Activated CD4-positive, alpha-beta T cell treated with anti-CD3 and anti-CD28 coated beads, Interleukin-2, amount 10 ng/mL, durations not matched to agents 24 days and 14 days (primary cell): Measurements from ENCODE around the gene CCDC86. TPM values are rescaled to one million over a fixed set of nuclear protein-coding genes. Genes with fewer than 3 reads are reported as not detected.

Source experiments
- DNase-seq: peaks from one replicate; pipeline ENCODE4 v3.0.0; 2022
- H3K27ac Mint-ChIP-seq: one replicate; pipeline ENCODE4 v1.8.0; 2022; ENCODE audit warnings: mild to moderate bottlenecking, mixed read lengths
- H3K27me3 Mint-ChIP-seq: one replicate; pipeline ENCODE4 v1.8.0; 2022; ENCODE audit warnings: mixed read lengths
- H3K36me3 Mint-ChIP-seq: one replicate; pipeline ENCODE4 v1.8.0; 2022; ENCODE audit warnings: low read depth, mild to moderate bottlenecking, mixed read lengths
- H3K4me1 Mint-ChIP-seq: one replicate; pipeline ENCODE4 v1.8.0; 2021; ENCODE audit warnings: mixed read lengths
- H3K4me3 Mint-ChIP-seq: one replicate; pipeline ENCODE4 v1.8.0; 2022; ENCODE audit warnings: mild to moderate bottlenecking, moderate library complexity, mixed read lengths
- H3K9me3 Mint-ChIP-seq: one replicate; pipeline ENCODE4 v1.8.0; 2021; ENCODE audit warnings: mixed read lengths
- intact Hi-C: fragments of 100-400 bp; cut with micrococcal nuclease; formaldehyde crosslinking; loops from one replicate; pipeline ENCODE4 v1.15.1; 2023
- total RNA-seq: library from RNA; stranded (reverse); gene quantifications from 2 replicates; pipeline ENCODE4 v1.2.3, GENCODE V29; 2022

The CCDC86 gene, protein sequence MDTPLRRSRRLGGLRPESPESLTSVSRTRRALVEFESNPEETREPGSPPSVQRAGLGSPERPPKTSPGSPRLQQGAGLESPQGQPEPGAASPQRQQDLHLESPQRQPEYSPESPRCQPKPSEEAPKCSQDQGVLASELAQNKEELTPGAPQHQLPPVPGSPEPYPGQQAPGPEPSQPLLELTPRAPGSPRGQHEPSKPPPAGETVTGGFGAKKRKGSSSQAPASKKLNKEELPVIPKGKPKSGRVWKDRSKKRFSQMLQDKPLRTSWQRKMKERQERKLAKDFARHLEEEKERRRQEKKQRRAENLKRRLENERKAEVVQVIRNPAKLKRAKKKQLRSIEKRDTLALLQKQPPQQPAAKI
- total RNA-seq = 90.0 and 91.3 TPM in 2 replicates

DNA sequence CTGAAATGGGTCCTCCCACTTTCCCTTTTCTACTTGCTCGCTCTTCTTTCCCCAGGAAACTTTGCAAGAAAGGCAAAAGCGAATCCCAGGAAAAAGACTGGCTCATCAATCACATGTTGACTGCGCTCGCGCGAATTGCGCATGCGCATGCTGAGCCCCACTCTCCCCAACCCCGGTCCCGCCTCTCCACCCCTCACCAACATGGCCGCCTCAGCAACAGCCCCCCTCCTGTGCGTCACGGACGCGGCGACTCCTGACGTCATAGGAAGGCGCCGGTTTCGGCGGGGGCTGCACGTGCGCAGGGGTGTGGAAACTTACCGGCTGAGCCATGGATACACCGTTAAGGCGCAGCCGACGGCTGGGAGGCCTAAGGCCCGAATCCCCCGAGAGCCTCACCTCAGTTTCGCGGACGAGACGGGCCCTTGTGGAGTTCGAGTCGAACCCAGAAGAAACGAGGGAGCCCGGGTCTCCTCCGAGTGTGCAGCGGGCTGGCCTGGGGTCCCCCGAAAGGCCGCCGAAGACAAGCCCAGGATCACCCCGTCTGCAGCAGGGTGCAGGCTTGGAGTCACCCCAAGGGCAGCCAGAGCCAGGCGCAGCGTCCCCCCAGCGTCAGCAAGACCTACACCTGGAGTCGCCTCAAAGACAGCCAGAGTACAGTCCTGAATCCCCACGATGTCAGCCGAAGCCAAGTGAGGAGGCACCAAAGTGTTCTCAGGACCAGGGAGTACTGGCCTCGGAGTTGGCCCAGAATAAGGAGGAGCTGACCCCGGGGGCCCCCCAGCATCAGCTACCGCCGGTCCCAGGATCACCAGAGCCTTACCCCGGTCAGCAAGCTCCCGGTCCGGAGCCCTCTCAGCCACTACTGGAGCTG, at the start of gene CCDC86:
CCDC86 (plus strand) TSS at position 317 of the 871 bp plus-strand sequence; CDS start at position 329, 12 bp downstream.
- Mint-ChIP-seq H3K4me3 (peak within 1 kb of the TSS; percentile 95), H3K27ac (peak within 1 kb of the TSS; percentile 95), H3K4me1 (peaks cover 36% of the 10 kb centered on the region), H3K36me3 (peaks cover 30% of the 10 kb centered on the region), H3K9me3 (peaks cover 3% of the 10 kb centered on the region), H3K27me3 (no peaks in the 10 kb centered on the region)
- intact Hi-C loops = loop anchor here (1.0 to 5.0 kb wide), 3 partner anchors 65 to 490 kb away; partner anchors contain the start of genes DDB1, PRPF19, TKFC and VPS37C
- DNase-seq = peak; percentile 100

DNA sequence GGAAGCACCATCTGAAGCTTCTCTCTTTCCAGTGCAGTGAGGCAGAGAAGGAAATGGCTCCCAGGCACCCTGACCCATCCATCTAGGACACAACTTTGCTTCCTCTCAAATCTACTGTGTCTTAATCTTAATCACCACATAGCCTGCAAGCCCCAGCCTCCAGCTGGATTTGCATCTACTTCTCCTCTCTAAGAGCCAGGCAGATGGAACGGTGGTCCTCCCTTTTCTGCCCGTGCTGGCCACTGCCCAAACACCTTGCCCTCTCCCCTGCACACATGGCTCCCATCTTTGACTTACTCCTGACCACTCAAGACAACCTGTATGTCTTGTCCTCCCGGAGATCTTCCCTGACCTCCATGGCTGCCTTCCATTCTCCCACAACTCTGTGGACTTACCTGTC, 49.4 kb upstream of the CCDC86 start:
- H3K36me3 Mint-ChIP-seq = no peaks in the 10 kb centered on the region
- no peaks in the 10 kb centered on the region for H3K4me1 Mint-ChIP-seq
- H3K4me3 Mint-ChIP-seq = no peak overlapping the region
- no peak for DNase-seq
- intact Hi-C loops = no loop called here
- no peak overlapping the region for H3K27ac Mint-ChIP-seq
- H3K27me3 Mint-ChIP-seq = no peaks in the 10 kb centered on the region
- H3K9me3 Mint-ChIP-seq = no peaks in the 10 kb centered on the region

DNA sequence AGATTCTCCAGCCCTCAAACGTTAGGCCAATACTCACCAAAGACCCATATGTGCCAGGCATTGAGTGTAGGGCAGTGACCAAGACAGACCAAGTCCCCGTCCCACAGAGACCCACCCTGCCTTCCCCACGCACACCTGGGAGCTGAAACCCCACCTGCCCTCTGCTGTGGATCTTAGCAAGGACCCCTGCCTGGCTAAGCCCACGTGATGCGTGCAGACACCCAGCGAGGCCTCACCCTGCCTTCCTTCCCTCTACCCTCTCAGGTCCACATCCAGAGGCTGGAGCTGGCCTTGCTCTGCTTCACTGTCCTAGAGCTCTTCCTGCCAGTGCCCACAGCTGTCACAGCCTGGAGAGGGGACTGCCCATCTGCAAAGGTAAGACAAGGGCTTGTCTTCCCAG, 46.6 kb upstream of the CCDC86 start:
- no peak overlapping the region for H3K27ac Mint-ChIP-seq
- DNase-seq = no peak
- H3K4me1 Mint-ChIP-seq = no peaks in the 10 kb centered on the region
- intact Hi-C loops = no loop called here
- H3K9me3 Mint-ChIP-seq = no peaks in the 10 kb centered on the region
- no peaks in the 10 kb centered on the region for H3K36me3 Mint-ChIP-seq
- H3K27me3 Mint-ChIP-seq = no peaks in the 10 kb centered on the region
- no peak overlapping the region for H3K4me3 Mint-ChIP-seq

DNA sequence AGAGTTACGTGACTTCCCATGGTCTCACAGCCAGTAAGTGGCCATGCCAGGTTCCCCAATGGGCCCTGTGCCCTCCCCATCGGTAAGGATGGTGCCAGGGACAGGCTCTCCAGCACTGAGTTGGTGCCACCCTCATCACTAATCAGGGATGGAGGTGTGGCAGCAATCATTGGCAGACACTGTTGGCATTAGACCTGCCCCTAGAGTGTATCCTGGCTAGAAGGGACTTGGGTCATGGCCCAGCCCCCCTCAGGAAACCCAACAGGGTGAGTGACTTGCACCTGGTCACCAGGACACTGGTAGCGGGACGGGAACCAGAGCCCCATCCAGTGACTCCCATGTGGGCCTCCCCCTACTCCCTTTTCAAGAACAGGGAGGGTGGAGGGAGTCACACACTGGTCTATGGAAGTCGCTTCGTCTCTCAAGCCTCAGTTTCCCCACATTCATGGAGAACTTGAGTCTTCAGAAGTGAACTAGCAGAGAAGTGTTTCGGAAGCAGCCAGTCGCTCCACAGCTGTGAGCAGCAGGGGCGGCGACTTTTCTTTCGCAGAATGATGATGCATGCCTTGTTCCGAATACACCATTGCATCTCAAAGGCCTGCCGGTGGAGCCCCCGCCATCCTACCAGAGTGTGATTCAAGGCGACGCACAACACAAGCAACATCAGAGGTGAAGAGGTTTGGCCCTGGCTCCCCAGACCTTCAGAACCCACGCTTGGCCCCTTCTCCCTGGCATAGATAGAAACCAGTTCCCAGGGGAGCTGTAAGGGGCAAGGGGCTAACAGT, 43.9 kb upstream of the CCDC86 start:
- H3K36me3 Mint-ChIP-seq = no peaks in the 10 kb centered on the region
- DNase-seq = no peak
- H3K27me3 Mint-ChIP-seq = peaks cover 6% of the 10 kb centered on the region
- H3K27ac Mint-ChIP-seq = no peak overlapping the region
- H3K4me1 Mint-ChIP-seq = no peaks in the 10 kb centered on the region
- H3K9me3 Mint-ChIP-seq = no peaks in the 10 kb centered on the region
- no peak overlapping the region for H3K4me3 Mint-ChIP-seq
- intact Hi-C loops = no loop called here

DNA sequence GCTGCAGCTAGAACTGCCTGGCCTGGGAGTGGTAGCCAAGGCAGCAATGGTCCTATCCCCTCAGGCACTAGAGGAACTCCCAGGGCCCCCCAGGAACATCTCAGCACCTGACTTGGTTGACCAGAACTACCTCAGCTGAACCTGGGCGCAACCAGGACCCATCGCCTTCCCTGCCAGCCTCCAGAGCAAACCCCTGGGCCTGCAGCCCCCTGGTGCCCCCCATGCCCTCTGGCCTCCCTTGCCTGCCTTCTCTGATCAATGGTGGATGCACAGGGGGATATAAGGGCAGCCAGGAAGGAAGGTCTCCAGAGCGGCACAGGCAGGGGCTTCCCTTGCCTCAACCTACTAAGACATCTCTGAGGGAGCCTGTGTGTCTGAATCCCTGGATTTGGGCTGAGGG, 43.3 kb upstream of the CCDC86 start:
- intact Hi-C loops = no loop called here
- peaks cover 8% of the 10 kb centered on the region for H3K27me3 Mint-ChIP-seq
- DNase-seq = no peak
- no peaks in the 10 kb centered on the region for H3K36me3 Mint-ChIP-seq
- H3K4me3 Mint-ChIP-seq = no peak overlapping the region
- no peak overlapping the region for H3K27ac Mint-ChIP-seq
- no peaks in the 10 kb centered on the region for H3K9me3 Mint-ChIP-seq
- no peaks in the 10 kb centered on the region for H3K4me1 Mint-ChIP-seq

DNA sequence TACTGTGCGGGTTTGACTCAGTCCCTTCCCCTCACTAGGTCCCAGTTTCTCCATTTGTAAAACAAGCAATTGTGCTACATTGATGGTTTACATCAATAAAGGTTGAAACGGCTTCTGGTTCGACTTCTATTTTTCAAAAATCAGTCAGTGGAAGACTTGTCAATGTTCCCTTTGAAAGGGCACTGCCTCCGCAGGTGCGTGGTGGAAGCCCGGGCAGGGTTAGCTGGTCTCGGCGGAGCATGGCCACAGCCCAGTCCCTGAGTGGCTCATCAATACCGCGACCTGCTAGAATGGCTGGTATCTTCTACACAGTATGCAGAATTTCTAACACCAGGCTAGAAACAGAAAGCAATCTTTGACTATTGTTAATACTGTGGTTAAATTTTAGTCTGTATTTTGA, 40.7 kb upstream of the CCDC86 start:
- H3K4me1 Mint-ChIP-seq = peaks cover 2% of the 10 kb centered on the region
- intact Hi-C loops = no loop called here
- no peaks in the 10 kb centered on the region for H3K36me3 Mint-ChIP-seq
- no peak for DNase-seq
- peaks cover 8% of the 10 kb centered on the region for H3K27me3 Mint-ChIP-seq
- no peak overlapping the region for H3K4me3 Mint-ChIP-seq
- no peaks in the 10 kb centered on the region for H3K9me3 Mint-ChIP-seq
- H3K27ac Mint-ChIP-seq = no peak overlapping the region

DNA sequence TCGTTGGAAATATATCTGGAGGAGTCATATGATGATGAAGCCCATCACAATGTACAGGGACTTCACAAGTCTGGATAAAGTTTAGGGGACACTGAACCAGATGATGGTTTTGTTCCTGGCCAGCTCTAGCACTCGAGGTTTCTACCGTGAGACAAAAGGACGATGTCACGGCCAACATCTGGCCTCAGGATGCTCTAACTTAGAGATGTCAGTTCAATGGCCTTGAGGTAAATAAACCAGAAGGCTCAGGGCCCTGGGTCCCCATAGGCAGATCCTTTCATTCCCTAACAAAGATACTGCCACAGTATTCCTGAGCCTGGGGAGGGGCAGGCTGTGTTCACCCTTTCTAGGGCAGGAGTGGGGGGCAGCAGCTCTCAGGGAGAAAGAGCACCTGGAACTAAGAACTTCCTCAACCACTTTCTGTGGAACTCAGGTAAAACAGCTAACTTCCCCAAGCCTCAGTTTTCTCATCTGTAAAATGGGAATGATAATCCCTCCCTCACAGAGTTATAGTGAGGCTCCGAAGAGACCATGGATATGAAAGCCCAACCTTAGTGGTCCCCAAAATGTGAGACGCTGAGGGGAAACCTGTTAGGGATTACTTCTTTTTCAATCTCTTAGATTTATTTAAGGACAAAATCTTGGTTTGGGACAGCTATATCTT, 38.5 kb upstream of the CCDC86 start:
- Mint-ChIP-seq H3K9me3 (no peaks in the 10 kb centered on the region), H3K36me3 (no peaks in the 10 kb centered on the region)
- intact Hi-C loops = no loop called here

DNA sequence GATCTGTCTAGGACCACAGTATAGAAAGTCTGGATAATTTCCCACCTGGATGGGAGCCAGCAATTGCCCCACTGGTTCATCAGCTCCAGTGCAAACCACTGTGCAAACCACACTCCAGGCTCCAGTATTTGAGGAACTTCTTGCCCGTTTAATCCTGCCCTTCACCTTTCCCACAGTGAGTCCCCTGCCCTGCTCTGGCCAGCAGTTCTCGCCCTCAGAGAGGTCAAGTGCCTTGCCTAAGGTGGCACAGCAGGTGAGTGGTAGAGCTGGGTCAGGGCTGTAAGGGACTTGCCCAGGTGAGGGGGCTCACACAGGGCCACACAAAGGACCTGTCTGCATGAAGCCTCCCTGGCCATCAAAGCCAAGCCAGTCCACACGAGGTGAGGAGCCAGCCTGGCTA, 32.7 kb upstream of the CCDC86 start:
- Mint-ChIP-seq H3K4me1 (peaks cover 2% of the 10 kb centered on the region), H3K4me3 (no peak overlapping the region), H3K27ac (no peak overlapping the region), H3K36me3 (no peaks in the 10 kb centered on the region), H3K27me3 (no peaks in the 10 kb centered on the region), H3K9me3 (no peaks in the 10 kb centered on the region)
- intact Hi-C loops = no loop called here
- DNase-seq = no peak

More for the DNA sequence above, 38.5 kb upstream of the CCDC86 start:
- DNase-seq = no peak
- Mint-ChIP-seq H3K4me1 (peaks cover 2% of the 10 kb centered on the region), H3K4me3 (no peak overlapping the region), H3K27ac (no peak overlapping the region), H3K27me3 (peaks cover 8% of the 10 kb centered on the region)

DNA sequence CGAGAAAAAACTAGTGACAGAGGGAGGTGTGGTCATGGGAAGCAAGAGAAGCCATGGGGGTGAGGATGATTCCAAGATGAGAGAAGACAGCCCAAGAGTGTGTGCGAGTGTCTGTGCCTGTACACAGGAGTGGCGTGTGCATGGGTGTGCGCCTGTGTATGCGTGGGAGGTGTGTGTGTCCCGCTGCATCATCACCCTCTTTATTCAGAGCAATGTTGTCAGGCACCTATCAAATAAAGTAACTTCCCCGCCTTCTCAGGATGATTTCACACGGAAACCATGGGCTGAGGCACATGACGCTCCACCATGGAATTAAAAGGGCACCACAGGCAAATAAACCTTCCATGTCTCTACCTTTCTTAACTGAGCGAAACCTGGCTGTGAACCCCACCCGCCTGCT, 32.2 kb upstream of the CCDC86 start:
- Mint-ChIP-seq H3K4me3 (no peak overlapping the region), H3K36me3 (no peaks in the 10 kb centered on the region), H3K9me3 (no peaks in the 10 kb centered on the region), H3K4me1 (peaks cover 2% of the 10 kb centered on the region), H3K27ac (no peak overlapping the region), H3K27me3 (no peaks in the 10 kb centered on the region)
- intact Hi-C loops = no loop called here
- no peak for DNase-seq

DNA sequence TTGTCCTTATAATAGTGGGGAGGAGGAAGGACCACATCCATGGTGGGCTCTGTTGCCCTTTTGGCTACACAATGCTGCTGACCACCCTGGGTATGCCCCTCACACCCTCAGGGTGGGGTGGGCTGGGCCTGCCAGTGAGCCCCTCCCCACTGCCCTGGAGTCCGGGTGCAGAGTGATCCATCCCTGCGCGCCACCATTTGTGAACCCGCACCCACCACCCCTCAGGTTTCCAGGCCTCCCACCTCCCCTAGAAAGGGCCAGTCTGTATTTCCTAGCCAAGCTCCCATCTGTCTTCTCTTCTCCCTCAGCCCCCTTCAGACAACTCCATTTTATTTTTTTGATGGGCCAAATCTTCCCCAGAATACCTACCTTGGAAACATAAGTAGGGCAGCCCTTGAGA, 31.8 kb upstream of the CCDC86 start:
- no peaks in the 10 kb centered on the region for H3K9me3 Mint-ChIP-seq
- H3K27ac Mint-ChIP-seq = no peak overlapping the region
- no peaks in the 10 kb centered on the region for H3K27me3 Mint-ChIP-seq
- H3K36me3 Mint-ChIP-seq = no peaks in the 10 kb centered on the region
- intact Hi-C loops = no loop called here
- no peak overlapping the region for H3K4me3 Mint-ChIP-seq
- DNase-seq = no peak
- peaks cover 2% of the 10 kb centered on the region for H3K4me1 Mint-ChIP-seq

DNA sequence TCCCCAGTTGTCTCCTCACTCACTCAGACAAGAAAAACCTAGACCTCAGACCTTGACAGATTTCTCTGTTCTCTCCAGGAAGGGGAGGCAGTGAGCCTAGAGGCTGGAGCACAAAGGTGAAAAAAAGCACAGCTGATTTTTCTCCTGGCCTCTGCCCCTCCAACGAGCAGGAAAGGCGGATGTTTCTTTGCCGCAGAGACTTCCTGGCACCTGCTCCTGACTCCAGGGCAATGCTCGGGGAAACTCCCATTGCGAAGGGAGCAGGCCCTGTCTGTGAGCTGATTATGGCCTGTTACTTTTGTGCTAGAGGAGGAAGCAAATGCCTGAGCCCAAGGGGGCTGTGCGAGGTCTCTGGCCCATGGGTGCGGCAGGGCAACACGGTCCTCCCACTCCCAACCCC, 31.3 kb upstream of the CCDC86 start:
- Mint-ChIP-seq H3K27me3 (no peaks in the 10 kb centered on the region), H3K36me3 (no peaks in the 10 kb centered on the region), H3K4me3 (no peak overlapping the region), H3K27ac (no peak overlapping the region), H3K9me3 (no peaks in the 10 kb centered on the region), H3K4me1 (peaks cover 2% of the 10 kb centered on the region)
- intact Hi-C loops = no loop called here
- no peak for DNase-seq

DNA sequence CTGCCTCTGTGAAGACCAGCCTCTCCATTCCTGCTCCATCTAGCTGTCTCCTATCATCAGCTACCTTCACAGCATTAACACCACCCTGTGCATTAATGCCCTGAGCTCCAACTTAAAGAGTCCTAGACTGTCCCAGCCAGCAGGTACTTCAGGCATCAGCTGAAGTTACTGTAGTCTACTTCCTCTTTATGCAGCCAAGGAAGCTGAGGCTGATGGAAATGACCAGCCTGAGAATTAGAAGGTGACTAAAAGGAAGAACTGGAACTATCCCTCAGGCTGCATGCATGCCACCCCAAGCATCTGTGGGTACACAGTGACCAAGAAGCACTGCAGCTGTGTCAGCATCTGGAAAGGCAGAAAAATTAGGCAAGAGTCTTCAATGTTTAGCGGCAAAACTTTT, 28.6 kb upstream of the CCDC86 start:
- Mint-ChIP-seq H3K4me1 (no peaks in the 10 kb centered on the region), H3K27ac (no peak overlapping the region), H3K4me3 (no peak overlapping the region), H3K36me3 (no peaks in the 10 kb centered on the region), H3K9me3 (no peaks in the 10 kb centered on the region), H3K27me3 (no peaks in the 10 kb centered on the region)
- no peak for DNase-seq
- intact Hi-C loops = no loop called here

DNA sequence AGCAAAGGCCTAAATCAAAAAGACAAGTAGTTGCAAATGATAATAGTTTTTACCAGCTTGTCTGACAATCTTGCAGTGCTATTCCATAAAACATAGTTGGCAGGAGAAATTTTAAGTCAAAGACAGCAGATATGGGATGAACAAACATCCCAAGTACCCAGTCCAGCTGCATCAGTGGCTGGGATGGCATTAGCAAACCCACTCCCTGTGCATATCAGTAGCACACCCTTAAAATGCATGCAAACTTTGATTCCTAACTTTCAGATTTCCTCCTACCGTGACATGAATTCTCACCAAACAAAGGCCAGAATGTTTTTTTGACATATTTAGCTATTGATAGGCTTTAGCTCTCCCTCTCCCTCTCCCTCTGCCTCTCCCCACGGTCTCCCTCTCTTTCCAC, 27.8 kb upstream of the CCDC86 start:
- Mint-ChIP-seq H3K36me3 (no peaks in the 10 kb centered on the region), H3K27me3 (no peaks in the 10 kb centered on the region), H3K9me3 (no peaks in the 10 kb centered on the region), H3K4me3 (no peak overlapping the region), H3K4me1 (no peaks in the 10 kb centered on the region), H3K27ac (no peak overlapping the region)
- DNase-seq = no peak
- intact Hi-C loops = no loop called here
